Measurements from ENCODE around the gene SPRY1.

The SPRY1 gene

GRCh38 chr4:123412091-123412505 lies 15.5 kb downstream of the SPRY1 start:
- no peak overlapping the region for H3K27ac ChIP-seq (ENCODE audit: low read length)

GRCh38 chr4:123412700-123413512 lies 16.3 kb downstream of the SPRY1 start:
- Histone ChIP-seq H3K27me3 (ENCODE audit: low read depth, low read length) (no peaks in the 10 kb centered on the region), H3K9me3 (ENCODE audit: control insufficient read depth in 1 of 2, low read length in 2 of 2) (no peaks in the 10 kb centered on the region), H3K4me1 (ENCODE audit: control insufficient read depth in 1 of 2, insufficient read depth in 2 of 2, low read length in 2 of 2) (peaks cover 0 to 3% of the 10 kb centered on the region in 2 donors), H3K36me3 (ENCODE audit: control insufficient read depth in 1 of 2, insufficient read depth in 2 of 2, low read length in 2 of 2) (no peaks in the 10 kb centered on the region), H3K4me3 (ENCODE audit: low read depth in 1 of 2, low read length in 2 of 2) (no peak overlapping the region), H3K27ac (ENCODE audit: low read length) (no peak overlapping the region)

More at GRCh38 chr4:123412091-123412505, 15.5 kb downstream of the SPRY1 start:
- H3K9me3 ChIP-seq (ENCODE audit: control insufficient read depth in 1 of 2, low read length in 2 of 2), result no peaks in the 10 kb centered on the region
- peaks cover 0 to 3% of the 10 kb centered on the region in 2 donors for H3K4me1 ChIP-seq (ENCODE audit: control insufficient read depth in 1 of 2, insufficient read depth in 2 of 2, low read length in 2 of 2)
- no peaks in the 10 kb centered on the region for H3K36me3 ChIP-seq (ENCODE audit: control insufficient read depth in 1 of 2, insufficient read depth in 2 of 2, low read length in 2 of 2)
- no peak overlapping the region for H3K4me3 ChIP-seq (ENCODE audit: low read depth in 1 of 2, low read length in 2 of 2)
- H3K27me3 ChIP-seq (ENCODE audit: low read depth, low read length), result no peaks in the 10 kb centered on the region

GRCh38 chr4:123415576-123415975 lies 19.0 kb downstream of the SPRY1 start:
- H3K27ac ChIP-seq (ENCODE audit: low read length), result no peak overlapping the region
- no peak overlapping the region for H3K4me3 ChIP-seq (ENCODE audit: low read depth in 1 of 2, low read length in 2 of 2)
- no peaks in the 10 kb centered on the region for H3K9me3 ChIP-seq (ENCODE audit: control insufficient read depth in 1 of 2, low read length in 2 of 2)
- no peaks in the 10 kb centered on the region for H3K27me3 ChIP-seq (ENCODE audit: low read depth, low read length)
- H3K36me3 ChIP-seq (ENCODE audit: control insufficient read depth in 1 of 2, insufficient read depth in 2 of 2, low read length in 2 of 2), result no peaks in the 10 kb centered on the region
- H3K4me1 ChIP-seq (ENCODE audit: control insufficient read depth in 1 of 2, insufficient read depth in 2 of 2, low read length in 2 of 2), result peaks cover 5% of the 10 kb centered on the region in 2 donors

GRCh38 chr4:123415977-123416376 lies 19.4 kb downstream of the SPRY1 start:
- Histone ChIP-seq H3K27me3 (ENCODE audit: low read depth, low read length) (no peaks in the 10 kb centered on the region), H3K27ac (ENCODE audit: low read length) (no peak overlapping the region), H3K4me3 (ENCODE audit: low read depth in 1 of 2, low read length in 2 of 2) (no peak overlapping the region), H3K4me1 (ENCODE audit: control insufficient read depth in 1 of 2, insufficient read depth in 2 of 2, low read length in 2 of 2) (peaks cover 5% of the 10 kb centered on the region in 2 donors), H3K9me3 (ENCODE audit: control insufficient read depth in 1 of 2, low read length in 2 of 2) (no peaks in the 10 kb centered on the region), H3K36me3 (ENCODE audit: control insufficient read depth in 1 of 2, insufficient read depth in 2 of 2, low read length in 2 of 2) (no peaks in the 10 kb centered on the region)

- Histone ChIP-seq H3K27ac (ENCODE audit: low read length) (peak overlapping the region; percentile 50), H3K4me3 (ENCODE audit: low read depth in 1 of 2, low read length in 2 of 2) (no peak overlapping the region), H3K9me3 (ENCODE audit: control insufficient read depth in 1 of 2, low read length in 2 of 2) (no peaks in the 10 kb centered on the region), H3K36me3 (ENCODE audit: control insufficient read depth in 1 of 2, insufficient read depth in 2 of 2, low read length in 2 of 2) (no peaks in the 10 kb centered on the region), H3K4me1 (ENCODE audit: control insufficient read depth in 1 of 2, insufficient read depth in 2 of 2, low read length in 2 of 2) (peaks cover 5% of the 10 kb centered on the region in 2 donors), H3K27me3 (ENCODE audit: low read depth, low read length) (no peaks in the 10 kb centered on the region)
Measured at GRCh38 chr4:123417813-123418212, 21.2 kb downstream of the SPRY1 start.

- Histone ChIP-seq H3K27ac (ENCODE audit: low read length) (peak overlapping the region; percentile 50), H3K9me3 (ENCODE audit: control insufficient read depth in 1 of 2, low read length in 2 of 2) (no peaks in the 10 kb centered on the region), H3K4me3 (ENCODE audit: low read depth in 1 of 2, low read length in 2 of 2) (no peak overlapping the region), H3K4me1 (ENCODE audit: control insufficient read depth in 1 of 2, insufficient read depth in 2 of 2, low read length in 2 of 2) (peaks cover 5% of the 10 kb centered on the region in 2 donors), H3K36me3 (ENCODE audit: control insufficient read depth in 1 of 2, insufficient read depth in 2 of 2, low read length in 2 of 2) (no peaks in the 10 kb centered on the region), H3K27me3 (ENCODE audit: low read depth, low read length) (no peaks in the 10 kb centered on the region)
Measured at GRCh38 chr4:123418351-123418931, 21.8 kb downstream of the SPRY1 start.

- Histone ChIP-seq H3K36me3 (ENCODE audit: control insufficient read depth in 1 of 2, insufficient read depth in 2 of 2, low read length in 2 of 2) (no peaks in the 10 kb centered on the region), H3K27ac (ENCODE audit: low read length) (no peak overlapping the region), H3K9me3 (ENCODE audit: control insufficient read depth in 1 of 2, low read length in 2 of 2) (no peaks in the 10 kb centered on the region), H3K27me3 (ENCODE audit: low read depth, low read length) (no peaks in the 10 kb centered on the region), H3K4me1 (ENCODE audit: control insufficient read depth in 1 of 2, insufficient read depth in 2 of 2, low read length in 2 of 2) (peaks cover 5% of the 10 kb centered on the region in 2 donors), H3K4me3 (ENCODE audit: low read depth in 1 of 2, low read length in 2 of 2) (no peak overlapping the region)
Measured at GRCh38 chr4:123419885-123420755, 23.5 kb downstream of the SPRY1 start.

GRCh38 chr4:123421227-123421936 lies 24.8 kb downstream of the SPRY1 start:
- no peak overlapping the region for H3K4me3 ChIP-seq (ENCODE audit: low read depth in 1 of 2, low read length in 2 of 2)
- H3K27me3 ChIP-seq (ENCODE audit: low read depth, low read length), result no peaks in the 10 kb centered on the region
- no peak overlapping the region for H3K27ac ChIP-seq (ENCODE audit: low read length)
- no peaks in the 10 kb centered on the region for H3K9me3 ChIP-seq (ENCODE audit: control insufficient read depth in 1 of 2, low read length in 2 of 2)
- H3K4me1 ChIP-seq (ENCODE audit: control insufficient read depth in 1 of 2, insufficient read depth in 2 of 2, low read length in 2 of 2), result peaks cover 5% of the 10 kb centered on the region in 2 donors
- H3K36me3 ChIP-seq (ENCODE audit: control insufficient read depth in 1 of 2, insufficient read depth in 2 of 2, low read length in 2 of 2), result no peaks in the 10 kb centered on the region

- Histone ChIP-seq H3K9me3 (ENCODE audit: control insufficient read depth in 1 of 2, low read length in 2 of 2) (no peaks in the 10 kb centered on the region), H3K4me1 (ENCODE audit: control insufficient read depth in 1 of 2, insufficient read depth in 2 of 2, low read length in 2 of 2) (peaks cover 5% of the 10 kb centered on the region in 2 donors), H3K27me3 (ENCODE audit: low read depth, low read length) (no peaks in the 10 kb centered on the region), H3K36me3 (ENCODE audit: control insufficient read depth in 1 of 2, insufficient read depth in 2 of 2, low read length in 2 of 2) (no peaks in the 10 kb centered on the region), H3K4me3 (ENCODE audit: low read depth in 1 of 2, low read length in 2 of 2) (no peak overlapping the region), H3K27ac (ENCODE audit: low read length) (no peak overlapping the region)
Measured at GRCh38 chr4:123421937-123422781, 25.6 kb downstream of the SPRY1 start.

- Histone ChIP-seq H3K9me3 (ENCODE audit: control insufficient read depth in 1 of 2, low read length in 2 of 2) (no peaks in the 10 kb centered on the region), H3K27me3 (ENCODE audit: low read depth, low read length) (no peaks in the 10 kb centered on the region), H3K27ac (ENCODE audit: low read length) (no peak overlapping the region), H3K4me3 (ENCODE audit: low read depth in 1 of 2, low read length in 2 of 2) (no peak overlapping the region), H3K4me1 (ENCODE audit: control insufficient read depth in 1 of 2, insufficient read depth in 2 of 2, low read length in 2 of 2) (no peaks in the 10 kb centered on the region), H3K36me3 (ENCODE audit: control insufficient read depth in 1 of 2, insufficient read depth in 2 of 2, low read length in 2 of 2) (no peaks in the 10 kb centered on the region)
Measured at GRCh38 chr4:123423819-123424218, 27.2 kb downstream of the SPRY1 start.
